Measurements from ENCODE around the gene SUN2.
A peak's percentile ranks its signal among the peaks of the same experiment; 100 is the strongest.

The SUN2 gene

GRCh38 chr22:38751422-38752346, 4.1 kb downstream of the SUN2 start:
- no peaks in the 10 kb centered on the region for H3K27me3 ChIP-seq
- peaks cover 57% of the 10 kb centered on the region for H3K36me3 ChIP-seq
- no peaks in the 10 kb centered on the region for H3K9me3 ChIP-seq
- H3K4me3 ChIP-seq (ENCODE audit: low read depth in 1 of 2, low read length in 1 of 2), result peak overlapping the region; percentile 55 to 84
- TF ChIP-seq, protein P1, sequence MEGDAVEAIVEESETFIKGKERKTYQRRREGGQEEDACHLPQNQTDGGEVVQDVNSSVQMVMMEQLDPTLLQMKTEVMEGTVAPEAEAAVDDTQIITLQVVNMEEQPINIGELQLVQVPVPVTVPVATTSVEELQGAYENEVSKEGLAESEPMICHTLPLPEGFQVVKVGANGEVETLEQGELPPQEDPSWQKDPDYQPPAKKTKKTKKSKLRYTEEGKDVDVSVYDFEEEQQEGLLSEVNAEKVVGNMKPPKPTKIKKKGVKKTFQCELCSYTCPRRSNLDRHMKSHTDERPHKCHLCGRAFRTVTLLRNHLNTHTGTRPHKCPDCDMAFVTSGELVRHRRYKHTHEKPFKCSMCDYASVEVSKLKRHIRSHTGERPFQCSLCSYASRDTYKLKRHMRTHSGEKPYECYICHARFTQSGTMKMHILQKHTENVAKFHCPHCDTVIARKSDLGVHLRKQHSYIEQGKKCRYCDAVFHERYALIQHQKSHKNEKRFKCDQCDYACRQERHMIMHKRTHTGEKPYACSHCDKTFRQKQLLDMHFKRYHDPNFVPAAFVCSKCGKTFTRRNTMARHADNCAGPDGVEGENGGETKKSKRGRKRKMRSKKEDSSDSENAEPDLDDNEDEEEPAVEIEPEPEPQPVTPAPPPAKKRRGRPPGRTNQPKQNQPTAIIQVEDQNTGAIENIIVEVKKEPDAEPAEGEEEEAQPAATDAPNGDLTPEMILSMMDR (IDR thresholded peaks at IDR 0.05), result peak; percentile 23
- H3K27ac ChIP-seq, result peak overlapping the region; percentile 99
- H3K4me1 ChIP-seq (ENCODE audit: control insufficient read depth in 1 of 2, insufficient read depth in 1 of 2, low read depth in 1 of 2, low read length in 1 of 2), result peaks cover 51 to 53% of the 10 kb centered on the region in 2 experiments

GRCh38 chr22:38751066-38751421, 4.8 kb downstream of the SUN2 start:
- Histone ChIP-seq H3K4me1 (ENCODE audit: control insufficient read depth in 1 of 2, insufficient read depth in 1 of 2, low read depth in 1 of 2, low read length in 1 of 2) (peaks cover 45 to 46% of the 10 kb centered on the region in 2 experiments), H3K27ac (peak overlapping the region; percentile 99), H3K36me3 (peaks cover 64% of the 10 kb centered on the region), H3K27me3 (no peaks in the 10 kb centered on the region), H3K4me3 (ENCODE audit: low read depth in 1 of 2, low read length in 1 of 2) (peak overlapping the region; percentile 55 to 84), H3K9me3 (no peaks in the 10 kb centered on the region)
- TF ChIP-seq, protein P1 (IDR thresholded peaks at IDR 0.05), result no peak

GRCh38 chr22:38750638-38751037, 5.2 kb downstream of the SUN2 start:
- Histone ChIP-seq H3K36me3 (peaks cover 68% of the 10 kb centered on the region), H3K4me1 (ENCODE audit: control insufficient read depth in 1 of 2, insufficient read depth in 1 of 2, low read depth in 1 of 2, low read length in 1 of 2) (peaks cover 45% of the 10 kb centered on the region in 2 experiments), H3K9me3 (no peaks in the 10 kb centered on the region), H3K27ac (peak overlapping the region; percentile 99), H3K27me3 (no peaks in the 10 kb centered on the region), H3K4me3 (ENCODE audit: low read depth in 1 of 2, low read length in 1 of 2) (peak overlapping the region in 1 of 2 experiments; percentile 84)
- TF ChIP-seq, protein P1 (IDR thresholded peaks at IDR 0.05), result no peak

DNA sequence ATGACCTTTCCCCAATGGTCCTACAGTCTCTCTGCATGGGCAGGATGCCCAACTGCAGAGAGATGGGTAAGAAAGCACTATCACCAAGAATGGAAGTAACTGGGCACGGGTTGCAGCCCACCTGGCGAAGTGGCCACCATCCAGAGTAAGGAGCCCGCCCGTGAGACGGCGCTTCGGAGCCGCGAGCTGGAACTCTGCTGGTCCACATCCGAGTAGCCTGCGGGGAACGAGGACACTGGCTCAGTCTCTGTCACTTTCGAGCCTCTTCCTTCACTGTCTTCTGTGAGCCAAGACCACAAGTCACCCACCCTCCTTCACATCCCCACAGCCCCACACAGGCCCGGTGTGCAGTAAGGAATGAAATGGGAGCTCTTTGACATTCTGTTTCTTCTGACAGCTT, 5.7 kb downstream of the SUN2 start:
- no peak overlapping the region for H3K4me3 ChIP-seq (ENCODE audit: low read depth in 1 of 2, low read length in 1 of 2)
- TF ChIP-seq, protein P1 (IDR thresholded peaks at IDR 0.05), result no peak
- peaks cover 73% of the 10 kb centered on the region for H3K36me3 ChIP-seq
- H3K9me3 ChIP-seq, result no peaks in the 10 kb centered on the region
- no peaks in the 10 kb centered on the region for H3K27me3 ChIP-seq
- peak overlapping the region; percentile 99 for H3K27ac ChIP-seq
- peaks cover 44 to 45% of the 10 kb centered on the region in 2 experiments for H3K4me1 ChIP-seq (ENCODE audit: control insufficient read depth in 1 of 2, insufficient read depth in 1 of 2, low read depth in 1 of 2, low read length in 1 of 2)

DNA sequence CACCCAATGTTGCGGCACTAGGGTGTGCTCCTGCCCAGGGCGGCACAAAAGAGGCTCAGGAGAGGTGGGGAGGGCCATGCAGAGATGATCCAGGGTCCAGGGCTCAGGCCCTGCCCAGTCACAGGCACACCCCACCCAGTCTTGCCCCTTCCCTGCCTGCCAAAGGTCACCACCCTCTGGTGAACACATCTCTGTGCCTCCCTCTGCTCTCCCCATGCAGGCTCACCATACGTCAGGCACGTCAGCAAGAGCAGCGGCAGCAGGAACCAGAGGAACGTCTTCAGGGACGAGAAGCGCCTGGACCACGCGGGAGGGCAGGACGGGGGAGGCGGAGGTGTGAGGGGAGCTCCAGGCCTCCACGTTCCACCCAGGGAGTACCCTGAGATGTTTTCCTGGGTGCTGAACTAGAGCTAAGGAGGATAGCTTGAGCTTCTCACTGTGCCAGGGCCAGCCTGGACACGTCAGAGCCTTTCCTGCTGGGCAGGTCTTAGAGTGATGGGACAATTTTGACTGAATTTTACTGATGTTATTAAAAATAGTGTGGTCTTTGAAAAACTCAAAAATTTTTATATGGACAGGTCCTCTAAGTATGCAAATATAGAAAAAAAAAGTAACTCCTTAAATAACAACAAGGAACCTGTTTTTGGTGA, 7.2 kb downstream of the SUN2 start:
- H3K36me3 ChIP-seq, result peaks cover 88% of the 10 kb centered on the region
- TF ChIP-seq, protein P1 (IDR thresholded peaks at IDR 0.05), result no peak
- no peaks in the 10 kb centered on the region for H3K27me3 ChIP-seq
- no peak overlapping the region for H3K4me3 ChIP-seq (ENCODE audit: low read depth in 1 of 2, low read length in 1 of 2)
- H3K27ac ChIP-seq, result peak overlapping the region; percentile 99
- H3K4me1 ChIP-seq (ENCODE audit: control insufficient read depth in 1 of 2, insufficient read depth in 1 of 2, low read depth in 1 of 2, low read length in 1 of 2), result peaks cover 34 to 35% of the 10 kb centered on the region in 2 experiments
- no peaks in the 10 kb centered on the region for H3K9me3 ChIP-seq
